Testis (tissue), 3 donors: ENCODE measurements around the gene UMPS. TPM values are rescaled to one million over a fixed set of nuclear protein-coding genes. Genes with fewer than 3 reads are reported as not detected.
A peak's percentile ranks its signal among the peaks of the same experiment; 100 is the strongest.

ENCODE experiments used
- DNase-seq: peaks from one replicate; pipeline ENCODE4 v3.0.0-alpha.2; 2019
- H3K27ac ChIP-seq, 2 donors: fragments of 200-600 bp; sonication (generic); one replicate each; pipeline ENCODE4 v1.5.1; 2019
- H3K27me3 ChIP-seq: fragments of 200-600 bp; sonication (generic); one replicate; pipeline ENCODE4 v1.5.1; 2019
- H3K36me3 ChIP-seq: fragments of 200-600 bp; sonication (generic); one replicate; pipeline ENCODE4 v1.5.1; 2017; ENCODE audit warnings: low read depth; ENCODE audit errors: missing control alignments
- H3K4me1 ChIP-seq: fragments of 200-600 bp; sonication (generic); one replicate; pipeline ENCODE4 v1.5.1; 2019
- H3K4me3 ChIP-seq, 2 donors: fragments of 200-600 bp; sonication (generic); one replicate each; pipeline ENCODE4 v1.5.1; 2017 to 2019
- H3K9me3 ChIP-seq: fragments of 200-600 bp; sonication (generic); one replicate; pipeline ENCODE4 v1.5.1; 2017
- CTCF ChIP-seq, 3 experiments: fragments of 450-650 bp in 2 of 3; fragments of 200-600 bp in 1 of 3; sonication (generic) in 1 of 3; IDR thresholded peaks; one replicate each; pipeline ENCODE4 v1.5.1; 2016 to 2019; ENCODE audit warnings: antibody characterized with exemption in 3 of 3, mild to moderate bottlenecking in 2 of 3, moderate library complexity in 1 of 3
- POLR2A ChIP-seq: fragments of 450-650 bp; IDR thresholded peaks from one replicate; pipeline ENCODE4 v1.6.1; 2017; ENCODE audit warnings: antibody characterized with exemption, mild to moderate bottlenecking, moderate library complexity
- WGBS, 2 donors: methylation state at CpG; one replicate each; pipeline ENCODE4 v1.1.5; 2018; 5-methylcytosine and 5-hydroxymethylcytosine counted together
- intact Hi-C: fragments of 100-400 bp; cut with DNase I; formaldehyde crosslinking; loops from one replicate; pipeline ENCODE4 v1.15.1; 2023; ENCODE audit warnings: low total_unique reads
- polyA plus RNA-seq: library from polyadenylated mRNA; stranded (reverse); fragments of 350-450 nt; fragmentation: Illumina TruSeq; extraction: RNeasy Lipid Tissue Mini Kit (QIAGEN cat#74804); gene quantifications from one replicate; pipeline ENCODE4 v1.2.3, GENCODE V29; 2014; ENCODE audit warnings: low read depth, low replicate concordance; ENCODE audit not compliant: insufficient read depth
- total RNA-seq, 2 donors: library from RNA; depleted of rRNA; stranded (reverse); fragments of >200 nt; gene quantifications; one replicate each; pipeline ENCODE4 v1.2.3, GENCODE V29; 2016

The UMPS gene
- total and polyA plus RNA-seq, 3 donors from 2014 or later: 20.0 to 26.8 (median 24.6) TPM

GRCh38 chr3:124685067-124685466 is 45.2 kb upstream of the UMPS start:
- no peaks in the 10 kb centered on the region for H3K9me3 ChIP-seq
- no peaks in the 10 kb centered on the region for H3K4me1 ChIP-seq
- intact Hi-C loops: loop anchor here (5.0 kb wide), 1 partner anchor 118 kb away; no protein-coding TSS in a partner anchor
- H3K27me3 ChIP-seq: no peaks in the 10 kb centered on the region
- no peak overlapping the region for H3K4me3 ChIP-seq
- no peak for TF ChIP-seq POLR2A
- TF ChIP-seq CTCF (IDR thresholded peaks at IDR 0.05): no peak
- H3K36me3 ChIP-seq: no peaks in the 10 kb centered on the region
- no peak overlapping the region for H3K27ac ChIP-seq
- 66 to 69% methylated on average over 5 of the region's 5 CpGs for WGBS, 2 donors
- DNase-seq: no peak

DNA sequence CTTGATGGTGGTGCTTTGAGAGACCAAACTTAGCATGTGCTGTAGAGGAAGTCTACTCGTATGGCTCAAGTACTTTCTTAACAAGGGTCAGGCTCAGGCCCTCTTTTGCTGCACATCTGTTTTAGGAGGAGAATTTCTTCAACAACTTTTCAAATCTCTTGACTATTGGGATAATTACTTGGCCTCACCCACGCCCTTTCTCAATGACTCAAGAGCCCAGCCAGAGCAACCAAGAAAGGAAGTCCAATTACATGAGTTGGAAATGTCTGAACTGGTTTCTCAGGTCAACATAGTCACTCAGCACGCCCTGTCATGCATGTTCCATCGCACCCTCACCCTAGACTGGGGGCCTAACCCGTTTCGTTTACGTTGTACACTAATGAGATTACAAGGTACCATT is 44.8 kb upstream of the UMPS start:
- intact Hi-C loops: loop anchor here (5.0 kb wide), 1 partner anchor 118 kb away; no protein-coding TSS in a partner anchor
- WGBS, 2 donors: 76 to 84% methylated on average over 7 of the region's 7 CpGs
- Histone ChIP-seq H3K9me3 (no peaks in the 10 kb centered on the region), H3K27me3 (no peaks in the 10 kb centered on the region), H3K4me3 (no peak overlapping the region), H3K4me1 (no peaks in the 10 kb centered on the region), H3K36me3 (no peaks in the 10 kb centered on the region), H3K27ac (no peak overlapping the region)
- DNase-seq: no peak
- no peak for TF ChIP-seq POLR2A
- TF ChIP-seq CTCF (IDR thresholded peaks at IDR 0.05): no peak

DNA sequence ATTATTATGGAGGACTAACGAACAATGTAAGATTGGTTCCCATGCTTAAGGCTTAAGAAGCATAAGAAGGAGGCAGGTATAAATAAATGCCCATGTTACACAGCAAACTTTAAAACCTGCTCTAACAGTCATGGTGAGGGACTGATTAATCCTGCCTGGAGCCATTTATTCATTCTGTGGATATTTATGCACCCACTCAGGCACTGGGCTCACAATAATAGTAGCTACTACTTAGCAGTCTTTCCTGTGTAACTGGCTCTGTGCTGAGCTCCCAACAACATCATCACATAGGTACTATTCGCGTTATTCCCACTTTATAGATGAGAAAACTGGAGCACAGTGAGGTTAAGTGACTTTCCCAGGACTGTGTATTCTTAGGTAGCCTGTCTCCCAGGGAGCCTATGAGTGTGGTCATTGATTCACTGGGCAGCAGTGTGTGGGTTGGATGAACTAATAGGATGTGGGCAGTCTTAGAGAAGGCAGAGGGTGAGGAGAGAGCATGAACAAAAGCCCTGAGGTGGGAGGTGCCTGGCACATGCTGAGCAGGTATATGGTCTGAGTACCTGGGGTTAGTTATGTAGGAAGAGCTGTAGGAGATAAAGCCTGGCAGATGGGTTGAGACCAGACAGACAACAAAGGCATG is 44.1 kb upstream of the UMPS start:
- WGBS, 2 donors: 96 to 97% methylated on average over 3 of the region's 3 CpGs
- H3K27ac ChIP-seq: no peak overlapping the region
- H3K4me3 ChIP-seq: no peak overlapping the region
- no peaks in the 10 kb centered on the region for H3K9me3 ChIP-seq
- H3K27me3 ChIP-seq: no peaks in the 10 kb centered on the region
- intact Hi-C loops: loop anchor here (5.0 kb wide), 1 partner anchor 119 kb away; no protein-coding TSS in a partner anchor
- no peaks in the 10 kb centered on the region for H3K36me3 ChIP-seq
- no peaks in the 10 kb centered on the region for H3K4me1 ChIP-seq
- no peak for TF ChIP-seq POLR2A
- TF ChIP-seq CTCF (IDR thresholded peaks at IDR 0.05): no peak
- DNase-seq: no peak

DNA sequence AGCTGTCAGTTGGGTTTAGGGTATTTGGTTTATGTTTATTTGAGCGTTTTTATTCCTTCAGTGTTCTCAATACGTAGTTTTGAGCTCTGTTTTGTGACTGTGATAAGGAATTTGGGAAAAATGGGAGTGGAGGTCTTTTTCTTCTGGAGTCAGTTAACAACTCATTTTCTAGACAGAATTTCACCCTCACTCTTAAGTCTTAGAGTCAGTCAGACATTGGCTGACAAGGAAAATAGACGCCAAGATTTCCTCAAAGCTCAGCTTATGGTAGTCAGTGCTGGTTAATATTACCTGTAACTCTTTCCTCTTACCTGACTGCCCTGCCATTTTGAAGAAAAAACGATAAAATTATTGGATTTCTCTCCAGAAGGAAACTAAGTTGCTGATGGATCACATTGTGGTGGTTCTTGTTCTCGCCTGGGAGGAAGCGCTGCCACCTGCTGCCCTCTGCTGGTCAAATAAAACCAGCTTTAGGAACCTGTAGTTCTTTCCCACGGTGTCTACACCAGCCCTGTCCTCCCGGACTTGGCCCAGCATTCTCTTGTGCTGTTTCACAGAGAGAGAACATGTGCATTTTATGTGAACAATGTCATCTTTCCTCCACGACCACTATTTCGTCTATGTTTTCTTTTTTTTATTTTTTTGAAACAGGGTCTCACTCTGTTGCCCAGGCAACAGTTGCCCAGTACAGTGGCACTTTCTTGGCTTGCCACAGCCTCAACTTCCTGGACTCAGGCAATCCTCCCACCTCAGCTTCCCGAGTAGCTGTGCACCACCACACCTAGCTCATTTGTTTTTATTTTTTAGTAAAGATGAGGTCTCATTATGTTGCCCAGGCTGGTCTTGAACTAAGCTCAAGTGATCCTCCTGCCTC is 41.4 kb upstream of the UMPS start:
- H3K9me3 ChIP-seq: no peaks in the 10 kb centered on the region
- no peak overlapping the region for H3K27ac ChIP-seq
- intact Hi-C loops: loop anchor here (5.0 kb wide), 1 partner anchor 122 kb away; no protein-coding TSS in a partner anchor
- H3K36me3 ChIP-seq: no peaks in the 10 kb centered on the region
- H3K4me3 ChIP-seq: no peak overlapping the region
- 28 to 43% methylated on average over 11 of the region's 11 CpGs for WGBS, 2 donors
- H3K4me1 ChIP-seq: no peaks in the 10 kb centered on the region
- DNase-seq: peak; percentile 89
- no peaks in the 10 kb centered on the region for H3K27me3 ChIP-seq
- no peak for TF ChIP-seq POLR2A
- peak; percentile 63 to 84 (median 78) for TF ChIP-seq CTCF (IDR thresholded peaks at IDR 0.05)
